Measurements from ENCODE around the gene LHX2.

GRCh38 chr9:124021385-124021769 is 9.8 kb downstream of the LHX2 start:
- TF ChIP-seq CTCF (IDR thresholded peaks at IDR 0.05) (no peak), POLR2A (IDR thresholded peaks at IDR 0.05) (no peak), EP300 (IDR thresholded peaks at IDR 0.05) (no peak)
